ENCODE results near the gene RNU6-1.

DNA sequence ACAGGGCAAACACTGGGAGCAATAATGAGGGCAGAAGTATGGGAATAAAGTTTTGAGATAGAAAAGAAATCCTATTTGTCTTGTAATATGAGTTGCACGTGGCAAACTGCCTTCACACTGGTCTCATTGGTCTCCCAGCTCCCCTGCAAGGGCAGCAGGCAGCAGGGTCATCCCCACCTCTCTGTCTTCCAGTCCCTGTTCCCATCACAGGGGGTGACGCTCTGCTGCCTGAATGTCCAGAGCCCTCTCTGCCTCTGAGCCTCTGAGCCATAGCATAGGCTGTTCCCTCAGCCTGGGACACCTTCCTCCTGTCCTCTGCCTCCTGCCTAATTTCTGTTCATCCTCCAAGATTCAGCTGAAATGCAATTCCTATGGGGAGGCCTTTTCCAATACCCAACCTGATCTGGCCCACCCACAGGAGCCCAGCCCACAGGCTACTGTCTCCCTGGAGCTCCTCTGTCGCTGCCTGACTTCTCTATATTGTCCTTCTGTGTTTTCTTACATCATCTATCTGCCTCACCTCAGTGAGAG is 26.7 kb downstream of the RNU6-1 start:
- TF ChIP-seq, protein P1, sequence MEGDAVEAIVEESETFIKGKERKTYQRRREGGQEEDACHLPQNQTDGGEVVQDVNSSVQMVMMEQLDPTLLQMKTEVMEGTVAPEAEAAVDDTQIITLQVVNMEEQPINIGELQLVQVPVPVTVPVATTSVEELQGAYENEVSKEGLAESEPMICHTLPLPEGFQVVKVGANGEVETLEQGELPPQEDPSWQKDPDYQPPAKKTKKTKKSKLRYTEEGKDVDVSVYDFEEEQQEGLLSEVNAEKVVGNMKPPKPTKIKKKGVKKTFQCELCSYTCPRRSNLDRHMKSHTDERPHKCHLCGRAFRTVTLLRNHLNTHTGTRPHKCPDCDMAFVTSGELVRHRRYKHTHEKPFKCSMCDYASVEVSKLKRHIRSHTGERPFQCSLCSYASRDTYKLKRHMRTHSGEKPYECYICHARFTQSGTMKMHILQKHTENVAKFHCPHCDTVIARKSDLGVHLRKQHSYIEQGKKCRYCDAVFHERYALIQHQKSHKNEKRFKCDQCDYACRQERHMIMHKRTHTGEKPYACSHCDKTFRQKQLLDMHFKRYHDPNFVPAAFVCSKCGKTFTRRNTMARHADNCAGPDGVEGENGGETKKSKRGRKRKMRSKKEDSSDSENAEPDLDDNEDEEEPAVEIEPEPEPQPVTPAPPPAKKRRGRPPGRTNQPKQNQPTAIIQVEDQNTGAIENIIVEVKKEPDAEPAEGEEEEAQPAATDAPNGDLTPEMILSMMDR (IDR thresholded peaks at IDR 0.05; ENCODE audit: low read length), result no peak
- no peak for TF ChIP-seq EZH2 (IDR thresholded peaks at IDR 0.05; ENCODE audit: borderline replicate concordance, low read length)

All from OCI-LY1 (cell line).